Upper lobe of right lung (tissue), 1 donor: ENCODE measurements around the gene AXDND1. TPM values are rescaled to one million over a fixed set of nuclear protein-coding genes. Genes with fewer than 3 reads are reported as not detected.
A peak's percentile ranks its signal among the peaks of the same experiment; 100 is the strongest.

Experiments used
- ATAC-seq: fragments of 200-7000 bp; cut with Tn5 transposase; one replicate; pipeline ENCODE4 v1.9.1; 2020; ENCODE audit warnings: mild to moderate bottlenecking, moderate library complexity
- DNase-seq: peaks from one replicate; pipeline ENCODE4 v3.0.0-alpha.2; 2020
- H3K27ac ChIP-seq: fragments of 200-600 bp; one replicate; pipeline ENCODE4 v1.8.0; 2022
- H3K27me3 ChIP-seq: fragments of 200-600 bp; one replicate; pipeline ENCODE4 v1.8.0; 2022; ENCODE audit warnings: mild to moderate bottlenecking
- H3K36me3 ChIP-seq: fragments of 200-600 bp; one replicate; pipeline ENCODE4 v1.8.0; 2022
- H3K4me1 ChIP-seq: fragments of 200-600 bp; one replicate; pipeline ENCODE4 v1.8.0; 2022
- H3K4me3 ChIP-seq: fragments of 200-600 bp; one replicate; pipeline ENCODE4 v1.8.0; 2022; ENCODE audit warnings: mild to moderate bottlenecking
- H3K9me3 ChIP-seq: fragments of 200-600 bp; one replicate; pipeline ENCODE4 v1.8.0; 2022
- CTCF ChIP-seq: fragments of 200-600 bp; IDR thresholded peaks from one replicate; pipeline ENCODE4 v1.8.0; 2022; ENCODE audit warnings: antibody characterized with exemption
- intact Hi-C: fragments of 100-400 bp; cut with DNase I; formaldehyde crosslinking; loops from one replicate; pipeline ENCODE4 v1.11.0; 2022
- total RNA-seq: library from RNA; stranded (reverse); fragmentation: NEBNext Ultra II Directional; extraction: Animal tissue kit (Norgen Biotek cat#: 25700); gene quantifications from one replicate; pipeline ENCODE4 v1.2.1, GENCODE V29; 2021
- donor health status: DM: no; HTN: yes; CAD: no; lungs with severe emphysema.

Gene AXDND1
- total RNA-seq, 1 donor from 2014 or later, result not detected

GRCh38 chr1:179591253-179591591 lies 225.5 kb downstream of the AXDND1 start:
- peaks cover 20% of the 10 kb centered on the region for H3K27me3 ChIP-seq
- no peak for TF ChIP-seq CTCF
- intact Hi-C loops, result no loop called here
- ATAC-seq (no peak), DNase-seq (no peak)
- no peak overlapping the region for H3K27ac ChIP-seq
- H3K36me3 ChIP-seq, result no peaks in the 10 kb centered on the region
- H3K9me3 ChIP-seq, result no peaks in the 10 kb centered on the region
- H3K4me3 ChIP-seq, result no peak overlapping the region
- no peaks in the 10 kb centered on the region for H3K4me1 ChIP-seq

- no peaks in the 10 kb centered on the region for H3K36me3 ChIP-seq
- no peaks in the 10 kb centered on the region for H3K9me3 ChIP-seq
- H3K4me1 ChIP-seq, result no peaks in the 10 kb centered on the region
- H3K27me3 ChIP-seq, result peaks cover 20% of the 10 kb centered on the region
- no peak within 1 kb of the TSS for H3K4me3 ChIP-seq
- peak; percentile 73 for DNase-seq
- intact Hi-C loops, result no loop called here
- peak; percentile 73 for ATAC-seq
- H3K27ac ChIP-seq, result no peak within 1 kb of the TSS
- TF ChIP-seq CTCF, result no peak
Observed at GRCh38 chr1:179591592-179592580, 226.1 kb downstream of the AXDND1 start, which contains the start of gene TDRD5. TDRD5 (plus strand) TSS chr1:179591832; CDS start chr1:179592616, 784 bp downstream.

GRCh38 chr1:179598631-179599030 lies 232.9 kb downstream of the AXDND1 start:
- ATAC-seq (no peak), DNase-seq (no peak)
- no peak for TF ChIP-seq CTCF
- Histone ChIP-seq H3K27me3 (no peaks in the 10 kb centered on the region), H3K4me3 (no peak overlapping the region), H3K36me3 (no peaks in the 10 kb centered on the region), H3K4me1 (no peaks in the 10 kb centered on the region), H3K27ac (no peak overlapping the region), H3K9me3 (no peaks in the 10 kb centered on the region)
- intact Hi-C loops, result no loop called here

GRCh38 chr1:179599623-179600249 lies 234.0 kb downstream of the AXDND1 start:
- no peak for DNase-seq
- intact Hi-C loops, result no loop called here
- no peak overlapping the region for H3K27ac ChIP-seq
- no peaks in the 10 kb centered on the region for H3K36me3 ChIP-seq
- no peak overlapping the region for H3K4me3 ChIP-seq
- peak; percentile 57 for ATAC-seq
- no peaks in the 10 kb centered on the region for H3K4me1 ChIP-seq
- peak; percentile 36 for TF ChIP-seq CTCF
- H3K27me3 ChIP-seq, result no peaks in the 10 kb centered on the region
- no peaks in the 10 kb centered on the region for H3K9me3 ChIP-seq

GRCh38 chr1:179601093-179601492 lies 235.3 kb downstream of the AXDND1 start:
- Histone ChIP-seq H3K27me3 (no peaks in the 10 kb centered on the region), H3K36me3 (no peaks in the 10 kb centered on the region), H3K4me3 (no peak overlapping the region), H3K4me1 (no peaks in the 10 kb centered on the region), H3K27ac (no peak overlapping the region), H3K9me3 (no peaks in the 10 kb centered on the region)
- ATAC-seq (no peak), DNase-seq (no peak)
- intact Hi-C loops, result no loop called here
- TF ChIP-seq CTCF, result no peak

Other genes starting within 250 kb of the AXDND1 start
- gene ABL2, start 136.3 kb upstream of the AXDND1 start, total RNA-seq, result 32.7 TPM
- 116 TPM for gene SOAT1, start 72.2 kb upstream of the AXDND1 start, total RNA-seq
- gene NPHS2, start 210.0 kb downstream of the AXDND1 start, total RNA-seq, result not detected
- gene TDRD5, start 225.9 kb downstream of the AXDND1 start, total RNA-seq, result 0.17 TPM